Fibroblast of lung (primary cell): ENCODE results near the gene CBLC.

Experiments
- EZH2 ChIP-seq: IDR thresholded peaks from 2 replicates; pipeline ENCODE4 v1.5.1; 2012; ENCODE audit warnings: low read length, control low read depth, mild to moderate bottlenecking; ENCODE audit errors: missing control alignments
- TF ChIP-seq, protein P1 (sequence below), 2 donors: IDR thresholded peaks in 1 of 2; conservative IDR thresholded peaks in 1 of 2; 1 replicate in 1 of 2; 2 replicates in 1 of 2; pipeline ENCODE4 v1.5.1; 2011 to 2012; ENCODE audit warnings: low read length in 2 of 2, control low read depth in 1 of 2, inconsistent platforms in 1 of 2, low read depth in 1 of 2, mild to moderate bottlenecking in 1 of 2

DNA sequence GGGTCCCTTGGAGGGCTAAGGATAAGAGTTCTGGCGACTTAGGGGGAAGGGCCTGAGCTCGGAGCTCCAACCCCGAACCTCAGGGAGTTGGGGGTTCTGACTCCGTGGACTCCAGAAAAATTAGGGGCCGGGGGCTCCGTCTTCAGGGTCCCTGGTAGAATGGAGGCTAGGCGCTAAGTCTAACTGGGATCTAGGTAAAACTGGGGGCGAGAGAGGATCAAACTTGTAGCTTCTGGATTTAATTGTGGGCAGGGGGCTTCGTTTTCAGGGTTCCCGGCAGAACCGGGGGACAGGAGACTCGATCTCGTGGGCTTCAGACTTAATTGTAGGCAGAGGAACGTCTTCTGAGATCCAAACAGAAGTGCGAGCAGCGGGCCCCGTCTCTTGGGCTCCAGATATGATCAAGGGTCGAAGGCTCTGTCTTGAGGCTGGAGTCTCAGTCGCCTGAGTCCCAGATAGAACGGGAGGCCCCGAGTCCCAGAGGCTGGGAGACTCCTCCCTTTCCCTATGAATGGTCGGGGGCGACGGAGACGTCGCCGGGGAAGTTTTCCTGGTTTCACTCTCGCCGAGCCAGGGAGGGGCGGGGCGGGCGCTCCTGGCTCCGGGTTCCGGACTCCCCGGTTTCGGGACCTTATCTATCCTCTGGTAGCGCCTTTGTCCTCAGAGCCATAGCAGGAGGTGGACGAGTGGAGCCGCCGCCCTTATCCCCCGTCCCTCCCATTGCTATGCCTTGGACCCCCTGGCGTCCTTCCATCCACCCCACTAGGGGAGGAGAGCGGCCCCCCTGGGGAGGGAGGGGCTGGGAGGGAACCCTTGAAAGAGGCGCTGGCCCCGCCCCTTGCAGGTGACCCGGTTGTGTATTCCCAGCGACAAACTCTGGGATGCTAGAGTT, 69.7 kb downstream of the CBLC start:
- TF ChIP-seq EZH2 = no peak
- TF ChIP-seq, protein P1, sequence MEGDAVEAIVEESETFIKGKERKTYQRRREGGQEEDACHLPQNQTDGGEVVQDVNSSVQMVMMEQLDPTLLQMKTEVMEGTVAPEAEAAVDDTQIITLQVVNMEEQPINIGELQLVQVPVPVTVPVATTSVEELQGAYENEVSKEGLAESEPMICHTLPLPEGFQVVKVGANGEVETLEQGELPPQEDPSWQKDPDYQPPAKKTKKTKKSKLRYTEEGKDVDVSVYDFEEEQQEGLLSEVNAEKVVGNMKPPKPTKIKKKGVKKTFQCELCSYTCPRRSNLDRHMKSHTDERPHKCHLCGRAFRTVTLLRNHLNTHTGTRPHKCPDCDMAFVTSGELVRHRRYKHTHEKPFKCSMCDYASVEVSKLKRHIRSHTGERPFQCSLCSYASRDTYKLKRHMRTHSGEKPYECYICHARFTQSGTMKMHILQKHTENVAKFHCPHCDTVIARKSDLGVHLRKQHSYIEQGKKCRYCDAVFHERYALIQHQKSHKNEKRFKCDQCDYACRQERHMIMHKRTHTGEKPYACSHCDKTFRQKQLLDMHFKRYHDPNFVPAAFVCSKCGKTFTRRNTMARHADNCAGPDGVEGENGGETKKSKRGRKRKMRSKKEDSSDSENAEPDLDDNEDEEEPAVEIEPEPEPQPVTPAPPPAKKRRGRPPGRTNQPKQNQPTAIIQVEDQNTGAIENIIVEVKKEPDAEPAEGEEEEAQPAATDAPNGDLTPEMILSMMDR (conservative IDR thresholded peaks at IDR 0.05 in 1 of 2, IDR thresholded peaks at IDR 0.05 in 1 of 2; ENCODE audit: low read depth in 1 of 2, low read length in 2 of 2) = no peak
